ENCODE data around the gene CNN2. TPM values are rescaled to one million over a fixed set of nuclear protein-coding genes. Genes with fewer than 3 reads are reported as not detected.
A peak's percentile ranks its signal among the peaks of the same experiment; 100 is the strongest.

The CNN2 gene
- total and polyA plus RNA-seq, 2 of the 13 experiments (the other 11 are each of a cell fraction or from before 2014, with no cell fraction given) = 63.6 to 70.0 TPM

DNA sequence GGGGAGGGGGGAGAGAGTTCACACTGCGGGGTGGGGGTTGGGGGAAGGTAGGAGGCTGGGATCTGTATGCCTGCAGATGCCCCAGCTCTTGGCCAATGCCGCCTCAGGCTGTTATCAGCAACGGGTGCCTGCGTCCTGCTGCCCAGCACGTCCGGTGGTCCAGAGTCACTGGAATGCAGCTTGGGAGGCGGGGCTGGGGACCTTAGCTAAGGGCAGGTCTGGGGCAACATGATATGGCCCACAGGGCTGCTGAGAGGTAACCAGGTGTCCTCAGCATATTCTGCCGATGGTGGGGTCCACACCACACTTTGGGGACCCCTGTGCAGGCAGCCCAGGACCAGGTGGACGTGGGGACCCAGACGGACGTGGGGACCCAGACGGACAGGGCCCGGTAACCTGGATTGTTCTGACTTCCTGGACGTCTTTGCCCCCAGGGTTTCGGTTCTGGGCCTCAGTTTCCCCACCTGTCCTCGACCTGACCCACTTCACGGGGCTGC lies 39.9 kb downstream of the CNN2 start (continued):
- TF ChIP-seq ZBTB4 (CRISPR knock-in tag; IDR thresholded peaks at IDR 0.05; ENCODE audit: borderline replicate concordance) = no peak
- TF ChIP-seq ZBTB2 (CRISPR knock-in tag; IDR thresholded peaks at IDR 0.05; ENCODE audit: low read depth) = no peak
- TF ChIP-seq ATF2 (CRISPR knock-in tag; IDR thresholded peaks at IDR 0.05) = no peak
- TF ChIP-seq KLF12 (CRISPR knock-in tag; IDR thresholded peaks at IDR 0.05; ENCODE audit: borderline replicate concordance) = peak; percentile 42; the same call in 1 of the 2 replicates
- TF ChIP-seq ZNF343 (CRISPR knock-in tag; IDR thresholded peaks at IDR 0.05) = no peak
- TF ChIP-seq ATF7-NPFF (CRISPR knock-in tag; IDR thresholded peaks at IDR 0.05; ENCODE audit: low read depth) = no peak; the same call in 1 of the 2 replicates
- no peak for TF ChIP-seq ZBTB14 (CRISPR knock-in tag; IDR thresholded peaks at IDR 0.05)
- no peak for TF ChIP-seq IRF2 (CRISPR knock-in tag; IDR thresholded peaks at IDR 0.05)
- TF ChIP-seq RXRA (CRISPR knock-in tag; IDR thresholded peaks at IDR 0.05) = no peak
- TF ChIP-seq, protein P1, sequence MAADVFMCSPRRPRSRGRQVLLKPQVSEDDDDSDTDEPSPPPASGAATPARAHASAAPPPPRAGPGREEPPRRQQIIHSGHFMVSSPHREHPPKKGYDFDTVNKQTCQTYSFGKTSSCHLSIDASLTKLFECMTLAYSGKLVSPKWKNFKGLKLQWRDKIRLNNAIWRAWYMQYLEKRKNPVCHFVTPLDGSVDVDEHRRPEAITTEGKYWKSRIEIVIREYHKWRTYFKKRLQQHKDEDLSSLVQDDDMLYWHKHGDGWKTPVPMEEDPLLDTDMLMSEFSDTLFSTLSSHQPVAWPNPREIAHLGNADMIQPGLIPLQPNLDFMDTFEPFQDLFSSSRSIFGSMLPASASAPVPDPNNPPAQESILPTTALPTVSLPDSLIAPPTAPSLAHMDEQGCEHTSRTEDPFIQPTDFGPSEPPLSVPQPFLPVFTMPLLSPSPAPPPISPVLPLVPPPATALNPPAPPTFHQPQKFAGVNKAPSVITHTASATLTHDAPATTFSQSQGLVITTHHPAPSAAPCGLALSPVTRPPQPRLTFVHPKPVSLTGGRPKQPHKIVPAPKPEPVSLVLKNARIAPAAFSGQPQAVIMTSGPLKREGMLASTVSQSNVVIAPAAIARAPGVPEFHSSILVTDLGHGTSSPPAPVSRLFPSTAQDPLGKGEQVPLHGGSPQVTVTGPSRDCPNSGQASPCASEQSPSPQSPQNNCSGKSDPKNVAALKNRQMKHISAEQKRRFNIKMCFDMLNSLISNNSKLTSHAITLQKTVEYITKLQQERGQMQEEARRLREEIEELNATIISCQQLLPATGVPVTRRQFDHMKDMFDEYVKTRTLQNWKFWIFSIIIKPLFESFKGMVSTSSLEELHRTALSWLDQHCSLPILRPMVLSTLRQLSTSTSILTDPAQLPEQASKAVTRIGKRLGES (CRISPR knock-in tag; IDR thresholded peaks at IDR 0.05; ENCODE audit: borderline replicate concordance) = no peak
- TF ChIP-seq ZNF232 (CRISPR knock-in tag; IDR thresholded peaks at IDR 0.05; ENCODE audit: borderline replicate concordance) = 0 out of 2 replicates have a peak, but pooled peaks have one; percentile 70
- TF ChIP-seq NFIC (IDR thresholded peaks at IDR 0.05; ENCODE audit: low read length) = no peak
- TF ChIP-seq, protein P2, sequence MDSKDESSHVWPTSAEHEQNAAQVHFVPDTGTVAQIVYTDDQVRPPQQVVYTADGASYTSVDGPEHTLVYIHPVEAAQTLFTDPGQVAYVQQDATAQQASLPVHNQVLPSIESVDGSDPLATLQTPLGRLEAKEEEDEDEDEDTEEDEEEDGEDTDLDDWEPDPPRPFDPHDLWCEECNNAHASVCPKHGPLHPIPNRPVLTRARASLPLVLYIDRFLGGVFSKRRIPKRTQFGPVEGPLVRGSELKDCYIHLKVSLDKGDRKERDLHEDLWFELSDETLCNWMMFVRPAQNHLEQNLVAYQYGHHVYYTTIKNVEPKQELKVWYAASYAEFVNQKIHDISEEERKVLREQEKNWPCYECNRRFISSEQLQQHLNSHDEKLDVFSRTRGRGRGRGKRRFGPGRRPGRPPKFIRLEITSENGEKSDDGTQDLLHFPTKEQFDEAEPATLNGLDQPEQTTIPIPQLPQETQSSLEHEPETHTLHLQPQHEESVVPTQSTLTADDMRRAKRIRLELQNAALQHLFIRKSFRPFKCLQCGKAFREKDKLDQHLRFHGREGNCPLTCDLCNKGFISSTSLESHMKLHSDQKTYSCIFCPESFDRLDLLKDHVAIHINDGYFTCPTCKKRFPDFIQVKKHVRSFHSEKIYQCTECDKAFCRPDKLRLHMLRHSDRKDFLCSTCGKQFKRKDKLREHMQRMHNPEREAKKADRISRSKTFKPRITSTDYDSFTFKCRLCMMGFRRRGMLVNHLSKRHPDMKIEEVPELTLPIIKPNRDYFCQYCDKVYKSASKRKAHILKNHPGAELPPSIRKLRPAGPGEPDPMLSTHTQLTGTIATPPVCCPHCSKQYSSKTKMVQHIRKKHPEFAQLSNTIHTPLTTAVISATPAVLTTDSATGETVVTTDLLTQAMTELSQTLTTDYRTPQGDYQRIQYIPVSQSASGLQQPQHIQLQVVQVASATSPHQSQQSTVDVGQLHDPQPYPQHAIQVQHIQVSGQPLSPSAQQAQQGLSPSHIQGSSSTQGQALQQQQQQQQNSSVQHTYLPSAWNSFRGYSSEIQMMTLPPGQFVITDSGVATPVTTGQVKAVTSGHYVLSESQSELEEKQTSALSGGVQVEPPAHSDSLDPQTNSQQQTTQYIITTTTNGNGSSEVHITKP (CRISPR knock-in tag; IDR thresholded peaks at IDR 0.05; ENCODE audit: low read depth) = no peak
- TF ChIP-seq ZNF768 (CRISPR knock-in tag; IDR thresholded peaks at IDR 0.05) = no peak
- TF ChIP-seq CENPT (CRISPR knock-in tag; IDR thresholded peaks at IDR 0.05; ENCODE audit: low read depth) = no peak

Data from HepG2 (cell line).